HG03175 (cell line): ENCODE measurements around the gene SNRPB2.

Experiments used
- ATAC-seq: cut with Tn5 transposase; IDR thresholded peaks from one replicate; pipeline ENCODE4 v1.9.1; 2021; ENCODE audit warnings: mild to moderate bottlenecking, moderate library complexity; ENCODE audit not compliant: unreplicated experiment

SNRPB2 gene

DNA sequence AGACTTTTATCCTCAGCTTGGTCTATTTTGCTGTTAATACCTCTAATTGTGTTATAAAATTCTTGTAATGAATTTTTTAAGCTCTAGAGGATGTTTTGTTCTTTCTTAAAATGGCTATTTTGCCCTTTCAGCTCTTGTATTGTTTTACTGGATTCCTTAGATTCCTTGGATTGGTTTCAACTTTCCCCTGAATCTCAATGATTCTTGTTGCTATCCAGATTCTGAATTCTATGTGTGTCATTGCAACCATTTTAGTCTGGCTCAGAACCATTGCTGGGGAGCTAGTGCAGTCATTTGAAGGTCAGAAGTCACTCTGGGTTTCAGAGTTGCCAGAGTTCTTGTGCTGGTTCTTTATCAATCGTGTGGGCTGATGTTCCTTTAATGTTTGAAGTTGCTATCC lies 55.4 kb downstream of the SNRPB2 start:
- ATAC-seq, result no peak
